OCI-LY3 (cell line): ENCODE measurements around the gene BBS1.

Source experiments
- H2AFZ ChIP-seq: fragments of 200-600, 300-600 bp; shearing (Covaris generic); 2 replicates; pipeline ENCODE4 v1.6.0; 2014; ENCODE audit warnings: antibody characterized with exemption, low read depth, low read length
- H3K27ac ChIP-seq: fragments of 200-600, 300-600 bp; sonication (generic); 2 replicates; pipeline ENCODE4 v1.5.1; 2014; ENCODE audit warnings: mild to moderate bottlenecking, low read length, moderate library complexity, mixed read lengths
- H3K27me3 ChIP-seq: fragments of 200-600, 300-600 bp; sonication (generic); 2 replicates; pipeline ENCODE4 v1.6.1; 2014; ENCODE audit warnings: low read depth, low read length, mixed read lengths
- H3K36me3 ChIP-seq: fragments of 200-600, 300-600 bp; sonication (generic); replicated peaks from 2 replicates; pipeline ENCODE3; 2014; ENCODE audit warnings: low read depth, low read length, mixed read lengths
- H3K4me1 ChIP-seq: fragments of 300-600, 200-600 bp; sonication (generic); 2 replicates; pipeline ENCODE4 v1.6.1; 2014; ENCODE audit warnings: low read length, mixed read lengths
- H3K4me2 ChIP-seq: fragments of 200-600, 300-600 bp; sonication (generic); 2 replicates; pipeline ENCODE4 v1.6.1; 2014; ENCODE audit warnings: low read length, mixed read lengths
- H3K4me3 ChIP-seq: fragments of 300-600, 200-600 bp; sonication (generic); 2 replicates; pipeline ENCODE4 v1.5.1; 2014; ENCODE audit warnings: antibody characterized with exemption, mild to moderate bottlenecking, low read length, moderate library complexity
- H3K79me2 ChIP-seq: fragments of 300-600, 200-600 bp; shearing (Covaris generic); 2 replicates; pipeline ENCODE4 v1.6.1; 2014; ENCODE audit warnings: mild to moderate bottlenecking, low read length, mixed read lengths
- H3K9ac ChIP-seq: fragments of 300-600, 200-600 bp; shearing (Covaris generic); 2 replicates; pipeline ENCODE4 v1.6.0; 2014; ENCODE audit warnings: mild to moderate bottlenecking, low read length, moderate library complexity
- H3K9me3 ChIP-seq: fragments of 200-600, 300-600 bp; shearing (Covaris generic); 2 replicates; pipeline ENCODE4 v1.6.1; 2014; ENCODE audit warnings: low read length, mixed read lengths; ENCODE audit not compliant: insufficient read depth
- H4K20me1 ChIP-seq: fragments of 200-600, 300-600 bp; sonication (generic); 2 replicates; pipeline ENCODE4 v1.6.1; 2016; ENCODE audit warnings: low read length, mixed read lengths; ENCODE audit not compliant: insufficient read depth
- EZH2phosphoT487 ChIP-seq: fragments of 200-600 bp; shearing (Covaris generic); IDR thresholded peaks from 2 replicates; pipeline ENCODE4 v1.6.1; 2018; ENCODE audit warnings: antibody characterized with exemption, mixed run types, low read depth
- TF ChIP-seq, protein P1 (sequence below): fragments of 200-600, 300-600 bp; sonication (generic); IDR thresholded peaks from 2 replicates; pipeline ENCODE4 v1.5.1; 2014; ENCODE audit warnings: antibody characterized with exemption, low read length, low read depth

BBS1 gene

DNA sequence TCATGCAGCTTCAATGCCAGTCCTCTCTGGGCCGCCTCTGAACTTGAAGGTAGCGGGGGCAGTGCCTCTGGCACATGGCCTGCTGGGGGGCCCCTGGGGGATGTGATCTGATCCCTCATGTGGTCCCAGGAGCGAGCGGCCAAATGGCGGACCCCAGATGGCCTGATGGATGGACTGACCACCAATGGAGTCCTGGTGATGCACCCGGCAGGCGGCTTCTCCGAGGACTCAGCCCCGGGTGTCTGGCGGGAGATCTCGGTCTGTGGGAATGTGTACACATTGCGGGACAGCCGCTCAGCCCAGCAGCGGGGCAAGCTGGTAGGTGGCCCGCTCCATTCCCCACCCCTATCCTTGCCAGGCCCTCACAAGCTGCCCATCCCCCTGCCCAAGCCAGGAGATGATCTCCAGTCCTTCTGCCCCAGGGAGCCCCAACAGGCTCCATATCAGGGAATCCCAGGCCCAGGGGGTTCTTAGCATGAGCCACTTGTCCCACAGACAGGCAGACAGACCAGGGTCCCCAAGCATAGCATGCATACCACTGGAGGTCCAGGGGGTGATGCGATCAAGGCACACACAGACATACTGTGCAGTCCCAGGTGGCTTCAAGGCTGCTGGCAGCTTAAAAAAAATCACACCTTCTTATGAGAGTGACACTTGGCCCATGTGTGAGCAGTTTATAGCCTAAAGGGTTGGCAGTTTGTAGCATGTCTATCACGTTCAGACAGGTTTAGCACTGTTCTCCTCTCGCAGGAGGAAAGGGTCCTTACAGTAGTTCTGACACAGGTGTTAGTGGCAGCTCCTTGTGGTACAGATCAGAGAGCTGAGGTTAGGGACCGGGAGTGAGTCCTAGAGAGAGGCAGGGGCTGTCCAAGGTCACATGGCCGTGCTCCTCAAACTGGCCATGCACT is 36.6 kb upstream of the BBS1 start:
- H3K36me3 ChIP-seq: peaks cover 9% of the 10 kb centered on the region
- no peak for TF ChIP-seq EZH2phosphoT487
- TF ChIP-seq, protein P1, sequence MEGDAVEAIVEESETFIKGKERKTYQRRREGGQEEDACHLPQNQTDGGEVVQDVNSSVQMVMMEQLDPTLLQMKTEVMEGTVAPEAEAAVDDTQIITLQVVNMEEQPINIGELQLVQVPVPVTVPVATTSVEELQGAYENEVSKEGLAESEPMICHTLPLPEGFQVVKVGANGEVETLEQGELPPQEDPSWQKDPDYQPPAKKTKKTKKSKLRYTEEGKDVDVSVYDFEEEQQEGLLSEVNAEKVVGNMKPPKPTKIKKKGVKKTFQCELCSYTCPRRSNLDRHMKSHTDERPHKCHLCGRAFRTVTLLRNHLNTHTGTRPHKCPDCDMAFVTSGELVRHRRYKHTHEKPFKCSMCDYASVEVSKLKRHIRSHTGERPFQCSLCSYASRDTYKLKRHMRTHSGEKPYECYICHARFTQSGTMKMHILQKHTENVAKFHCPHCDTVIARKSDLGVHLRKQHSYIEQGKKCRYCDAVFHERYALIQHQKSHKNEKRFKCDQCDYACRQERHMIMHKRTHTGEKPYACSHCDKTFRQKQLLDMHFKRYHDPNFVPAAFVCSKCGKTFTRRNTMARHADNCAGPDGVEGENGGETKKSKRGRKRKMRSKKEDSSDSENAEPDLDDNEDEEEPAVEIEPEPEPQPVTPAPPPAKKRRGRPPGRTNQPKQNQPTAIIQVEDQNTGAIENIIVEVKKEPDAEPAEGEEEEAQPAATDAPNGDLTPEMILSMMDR: no peak
- H3K79me2 ChIP-seq: peaks cover 3% of the 10 kb centered on the region; the same call in 1 of the 2 replicates
- H3K9me3 ChIP-seq: no peaks in the 10 kb centered on the region
- no peak overlapping the region for H3K4me3 ChIP-seq
- no peak overlapping the region for H2AFZ ChIP-seq
- H3K9ac ChIP-seq: no peak overlapping the region
- no peak overlapping the region for H3K27ac ChIP-seq
- no peaks in the 10 kb centered on the region for H3K27me3 ChIP-seq
- no peak overlapping the region for H3K4me2 ChIP-seq
- H3K4me1 ChIP-seq: no peaks in the 10 kb centered on the region
- H4K20me1 ChIP-seq: no peaks in the 10 kb centered on the region

DNA sequence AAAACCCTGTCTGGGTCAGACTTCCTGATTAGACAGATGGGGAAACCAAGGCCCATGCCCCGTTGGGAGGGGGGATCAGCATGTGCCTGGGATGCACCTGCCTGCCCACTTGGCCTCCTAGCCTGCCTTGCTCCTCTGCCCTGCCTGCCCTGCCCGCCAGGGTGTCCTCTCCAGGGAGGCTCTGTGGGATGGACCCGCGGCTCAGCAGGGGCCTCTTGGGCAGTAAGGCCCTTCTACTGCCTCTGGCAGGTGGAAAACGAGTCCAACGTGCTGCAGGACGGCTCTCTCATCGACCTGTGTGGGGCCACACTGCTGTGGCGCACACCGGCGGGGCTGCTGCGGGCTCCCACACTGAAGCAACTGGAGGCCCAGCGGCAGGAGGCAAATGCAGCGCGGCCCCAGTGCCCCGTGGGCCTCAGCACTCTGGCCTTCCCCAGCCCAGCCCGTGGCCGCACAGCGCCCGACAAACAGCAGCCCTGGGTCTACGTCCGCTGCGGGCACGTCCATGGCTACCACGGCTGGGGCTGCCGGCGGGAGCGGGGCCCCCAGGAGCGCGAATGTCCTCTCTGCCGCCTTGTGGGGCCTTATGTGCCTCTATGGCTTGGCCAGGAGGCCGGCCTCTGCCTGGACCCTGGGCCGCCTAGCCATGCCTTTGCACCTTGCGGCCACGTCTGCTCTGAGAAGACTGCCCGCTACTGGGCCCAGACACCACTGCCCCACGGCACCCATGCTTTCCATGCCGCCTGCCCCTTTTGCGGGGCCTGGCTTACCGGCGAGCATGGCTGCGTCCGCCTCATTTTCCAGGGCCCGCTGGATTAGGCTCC is 34.9 kb upstream of the BBS1 start:
- Histone ChIP-seq H3K9ac (no peak overlapping the region), H4K20me1 (no peaks in the 10 kb centered on the region), H3K4me1 (0 out of 2 replicates have a peak, but pooled peaks cover 2% of the 10 kb centered on the region), H3K79me2 (peaks cover 14% of the 10 kb centered on the region), H3K27ac (no peak overlapping the region), H3K4me2 (no peak overlapping the region), H2AFZ (no peak overlapping the region), H3K9me3 (no peaks in the 10 kb centered on the region), H3K27me3 (no peaks in the 10 kb centered on the region), H3K4me3 (no peak overlapping the region), H3K36me3 (peaks cover 9% of the 10 kb centered on the region)
- TF ChIP-seq EZH2phosphoT487: no peak
- TF ChIP-seq, protein P1: no peak

DNA sequence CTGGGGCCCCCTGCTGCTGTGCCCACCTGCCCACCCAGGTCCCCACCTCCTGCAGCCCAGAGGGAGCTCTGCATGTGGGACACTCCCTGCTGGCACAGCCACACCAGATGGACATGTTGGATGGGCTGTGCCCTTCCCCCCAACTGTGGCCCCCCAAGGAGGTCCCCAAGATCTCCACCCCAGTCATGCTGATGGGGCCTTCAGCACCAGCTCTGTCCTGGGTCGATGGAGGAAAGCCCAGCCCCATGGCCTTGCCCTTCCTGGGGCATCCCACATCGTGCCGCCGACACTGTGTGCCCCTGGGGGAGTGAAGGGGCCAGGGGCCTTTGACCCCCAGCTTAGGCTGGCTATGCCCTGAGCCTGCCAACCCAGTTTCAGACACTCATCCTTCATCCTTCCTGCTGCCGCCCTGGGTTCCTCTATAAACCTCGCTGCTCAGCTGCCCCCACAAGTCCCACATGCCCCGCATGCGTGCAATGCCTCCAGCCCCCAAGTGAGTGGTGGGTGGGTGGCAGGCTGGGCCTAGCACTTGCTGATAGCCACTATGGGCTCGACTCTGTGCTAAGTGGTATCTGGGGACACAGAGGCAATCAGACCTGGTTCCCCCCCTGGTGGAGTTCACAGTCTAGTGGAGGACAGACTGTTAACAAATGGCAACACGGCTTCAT is 34.1 kb upstream of the BBS1 start:
- H3K4me2 ChIP-seq: no peak overlapping the region
- H4K20me1 ChIP-seq: no peaks in the 10 kb centered on the region
- peaks cover 21% of the 10 kb centered on the region for H3K79me2 ChIP-seq
- peaks cover 9% of the 10 kb centered on the region for H3K36me3 ChIP-seq
- no peak overlapping the region for H3K27ac ChIP-seq
- H3K4me3 ChIP-seq: no peak overlapping the region
- H3K4me1 ChIP-seq: peaks cover 8% of the 10 kb centered on the region
- no peaks in the 10 kb centered on the region for H3K27me3 ChIP-seq
- no peaks in the 10 kb centered on the region for H3K9me3 ChIP-seq
- no peak overlapping the region for H2AFZ ChIP-seq
- TF ChIP-seq, protein P1: no peak
- no peak for TF ChIP-seq EZH2phosphoT487
- H3K9ac ChIP-seq: no peak overlapping the region
